GM23338 (cell line): ENCODE data around the gene PLAAT3. TPM values are rescaled to one million over a fixed set of nuclear protein-coding genes. Genes with fewer than 3 reads are reported as not detected.

Experiments
- ATAC-seq: fragments of 200-7000 bp; cut with Tn5 transposase; 3 replicates; pipeline ENCODE4 v1.9.1; 2020
- DNase-seq: peaks from one replicate; pipeline ENCODE4 v3.0.0-alpha.2; 2015; ENCODE audit warnings: low spot score
- H2AFZ ChIP-seq: fragments of 200-600 bp; sonication (generic); 2 replicates; pipeline ENCODE4 v1.8.0; 2016; ENCODE audit warnings: antibody characterized with exemption, mild to moderate bottlenecking, moderate library complexity
- H3F3A ChIP-seq: fragments of 200-600 bp; sonication (generic); replicated peaks from 2 replicates; pipeline ENCODE4 v1.8.0; 2017; ENCODE audit warnings: antibody characterized with exemption, mixed run types, low read depth
- H3K27ac ChIP-seq: fragments of 200-600 bp; sonication (generic); 2 replicates; pipeline ENCODE4 v1.6.1; 2016; ENCODE audit warnings: low read depth
- H3K27me3 ChIP-seq: fragments of 200-600 bp; sonication (generic); 2 replicates; pipeline ENCODE4 v1.8.0; 2016; ENCODE audit warnings: mild to moderate bottlenecking, mixed run types, moderate library complexity; ENCODE audit not compliant: insufficient read depth
- H3K36me3 ChIP-seq: fragments of 200-600 bp; sonication (generic); 2 replicates; pipeline ENCODE4 v1.8.0; 2016; ENCODE audit warnings: mild to moderate bottlenecking; ENCODE audit not compliant: insufficient read depth
- H3K4me1 ChIP-seq: fragments of 200-600 bp; sonication (generic); 2 replicates; pipeline ENCODE4 v1.8.0; 2016; ENCODE audit warnings: mild to moderate bottlenecking, moderate library complexity; ENCODE audit not compliant: insufficient read depth
- H3K4me2 ChIP-seq: fragments of 200-600 bp; sonication (generic); 2 replicates; pipeline ENCODE4 v1.7.1; 2017; ENCODE audit warnings: mixed run types
- H3K4me3 ChIP-seq: fragments of 200-600 bp; sonication (generic); 2 replicates; pipeline ENCODE4 v1.6.1; 2016; ENCODE audit warnings: mixed run types
- H3K79me2 ChIP-seq: fragments of 200-600 bp; sonication (generic); replicated peaks from 2 replicates; pipeline ENCODE4 v1.8.0; 2017; ENCODE audit warnings: mild to moderate bottlenecking; ENCODE audit not compliant: insufficient read depth
- H3K9me2 ChIP-seq: fragments of 200-600 bp; sonication (generic); 2 replicates; pipeline ENCODE4 v1.8.0; 2017; ENCODE audit not compliant: insufficient read depth
- H4K20me1 ChIP-seq: fragments of 200-600 bp; sonication (generic); replicated peaks from 2 replicates; pipeline ENCODE4 v1.8.0; 2017; ENCODE audit warnings: mild to moderate bottlenecking; ENCODE audit not compliant: insufficient read depth
- H3K27ac Mint-ChIP-seq: 2 replicates; pipeline ENCODE4 v1.8.0; 2020; ENCODE audit warnings: inconsistent platforms, mild to moderate bottlenecking, moderate library complexity, mixed read lengths
- H3K27me3 Mint-ChIP-seq: 3 replicates; pipeline ENCODE4 v1.8.0; 2022; ENCODE audit warnings: low read depth, mild to moderate bottlenecking, moderate library complexity, mixed read lengths, inconsistent platforms; ENCODE audit not compliant: insufficient read depth, poor library complexity
- H3K36me3 Mint-ChIP-seq: 3 replicates; pipeline ENCODE4 v1.8.0; 2021; ENCODE audit warnings: low read depth, mild to moderate bottlenecking, inconsistent platforms, moderate library complexity, mixed read lengths
- H3K4me1 Mint-ChIP-seq: 3 replicates; pipeline ENCODE4 v1.8.0; 2020; ENCODE audit warnings: mild to moderate bottlenecking, inconsistent platforms, mixed read lengths
- H3K4me3 Mint-ChIP-seq: 3 replicates; pipeline ENCODE4 v1.8.0; 2021; ENCODE audit warnings: moderate library complexity, mild to moderate bottlenecking, inconsistent platforms, mixed read lengths
- H3K9me3 Mint-ChIP-seq: 3 replicates; pipeline ENCODE4 v1.8.0; 2020; ENCODE audit warnings: moderate library complexity, mild to moderate bottlenecking, inconsistent platforms, mixed read lengths
- EZH2 ChIP-seq: fragments of 200-600 bp; sonication (generic); IDR thresholded peaks from one replicate; pipeline ENCODE4 v1.8.0; 2017; ENCODE audit warnings: antibody characterized with exemption, mild to moderate bottlenecking, low read depth; ENCODE audit not compliant: unreplicated experiment
- EZH2phosphoT487 ChIP-seq: fragments of 200-600 bp; sonication (generic); IDR thresholded peaks from one replicate; pipeline ENCODE4 v1.8.1; 2018; ENCODE audit warnings: antibody characterized with exemption; ENCODE audit not compliant: unreplicated experiment
- JUNB ChIP-seq: IDR thresholded peaks from one replicate; pipeline ENCODE4 v1.6.1; 2016; ENCODE audit warnings: antibody characterized with exemption; ENCODE audit not compliant: unreplicated experiment
- REST ChIP-seq: IDR thresholded peaks from one replicate; pipeline ENCODE4 v1.6.1; 2018; ENCODE audit warnings: antibody characterized with exemption; ENCODE audit not compliant: unreplicated experiment
- ZNF331 ChIP-seq: fragments of 250-450 bp; sonication (Bioruptor Pico); IDR thresholded peaks from 2 replicates; pipeline ENCODE4 v1.5.0; 2020; ENCODE audit warnings: low read depth, mild to moderate bottlenecking, moderate library complexity
- polyA plus RNA-seq: library from polyadenylated mRNA; unstranded; fragments of >200 nt; fragmentation: Nextera tagmentation; extraction: Ambion mirVana; gene quantifications from 2 replicates; pipeline ENCODE4 v1.2.1, GENCODE V29; 2016
- total RNA-seq: library from RNA; depleted of rRNA; stranded (reverse); fragments of >200 nt; shearing (Covaris generic); gene quantifications from 2 replicates; pipeline ENCODE4 v1.2.3, GENCODE V29; 2014
- TF ChIP-seq, protein P1 (sequence below): fragments of 250-450 bp; sonication (Bioruptor Pico); IDR thresholded peaks from 2 replicates; pipeline ENCODE4 v1.5.0; 2020; ENCODE audit warnings: mild to moderate bottlenecking, moderate library complexity

The PLAAT3 gene
- total and polyA plus RNA-seq, 2 experiments from 2014 or later = 61.1 to 262 TPM

DNA sequence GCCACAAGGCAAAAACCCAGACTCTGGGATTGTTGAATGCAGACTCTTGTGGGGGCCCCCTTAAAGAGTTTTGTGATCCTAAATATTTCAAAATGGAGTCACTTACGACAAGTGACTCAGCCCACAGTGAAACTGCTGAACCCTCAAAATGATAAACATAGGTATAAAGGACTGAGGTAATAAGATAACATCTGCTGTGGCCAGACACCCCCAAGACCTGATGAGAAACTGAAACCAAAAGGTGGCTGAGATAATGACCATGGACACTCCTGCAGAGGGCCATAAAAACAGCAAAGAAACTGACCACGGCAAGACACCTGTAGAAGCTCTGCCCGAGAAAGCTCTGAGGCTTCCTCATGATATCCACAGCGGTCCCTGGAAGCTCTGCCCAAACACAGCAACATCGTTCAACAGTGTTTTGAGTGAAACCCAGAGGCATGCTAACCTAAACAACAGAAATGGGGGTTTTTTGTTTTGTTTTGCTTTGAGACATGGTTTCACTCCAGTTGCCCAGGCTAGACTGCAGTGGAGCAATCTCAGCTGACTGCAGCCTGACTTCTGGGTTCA lies 79.3 kb downstream of the PLAAT3 start:
- H4K20me1 ChIP-seq = no peaks in the 10 kb centered on the region
- no peak for DNase-seq
- no peak overlapping the region for H2AFZ ChIP-seq
- no peak overlapping the region for H3K27ac Mint-ChIP-seq
- H3K9me2 ChIP-seq = peaks cover 9% of the 10 kb centered on the region; the same call in 1 of the 2 replicates
- no peaks in the 10 kb centered on the region for H3K36me3 ChIP-seq
- no peaks in the 10 kb centered on the region for H3K79me2 ChIP-seq
- TF ChIP-seq REST (no peak), JUNB (no peak)
- H3K9me3 Mint-ChIP-seq = peaks cover 10% of the 10 kb centered on the region; the same call in 2 of the 3 replicates
- no peak overlapping the region for H3K4me3 Mint-ChIP-seq
- H3F3A ChIP-seq = 0 out of 2 replicates have a peak, but pooled peaks cover 10% of the 10 kb centered on the region
- no peak overlapping the region for H3K4me3 ChIP-seq
- H3K4me1 Mint-ChIP-seq = peaks cover 36% of the 10 kb centered on the region
- H3K27me3 Mint-ChIP-seq = peaks cover 11% of the 10 kb centered on the region
- H3K36me3 Mint-ChIP-seq = peaks cover 6% of the 10 kb centered on the region
- H3K27me3 ChIP-seq = no peaks in the 10 kb centered on the region
- no peak overlapping the region for H3K27ac ChIP-seq
- no peak overlapping the region for H3K4me2 ChIP-seq
- H3K4me1 ChIP-seq = peaks cover 21% of the 10 kb centered on the region
- ATAC-seq = no peak

- DNase-seq = no peak
- Mint-ChIP-seq H3K27ac (no peak overlapping the region), H3K36me3 (peaks cover 6% of the 10 kb centered on the region), H3K4me3 (no peak overlapping the region), H3K27me3 (peaks cover 11% of the 10 kb centered on the region), H3K9me3 (peaks cover 10% of the 10 kb centered on the region; the same call in 2 of the 3 replicates), H3K4me1 (peaks cover 46% of the 10 kb centered on the region)
- Histone ChIP-seq H4K20me1 (no peaks in the 10 kb centered on the region), H3K4me2 (no peak overlapping the region), H2AFZ (no peak overlapping the region), H3K27me3 (no peaks in the 10 kb centered on the region), H3K4me3 (no peak overlapping the region), H3K36me3 (no peaks in the 10 kb centered on the region), H3K79me2 (no peaks in the 10 kb centered on the region), H3K27ac (no peak overlapping the region), H3F3A (peaks cover 11% of the 10 kb centered on the region), H3K9me2 (peaks cover 9% of the 10 kb centered on the region; the same call in 1 of the 2 replicates), H3K4me1 (peaks cover 29% of the 10 kb centered on the region)
- no peak for ATAC-seq
- TF ChIP-seq EZH2 (no peak), ZNF331 (CRISPR knock-in tag) (no peak), REST (no peak), EZH2phosphoT487 (no peak)
- TF ChIP-seq, protein P1, sequence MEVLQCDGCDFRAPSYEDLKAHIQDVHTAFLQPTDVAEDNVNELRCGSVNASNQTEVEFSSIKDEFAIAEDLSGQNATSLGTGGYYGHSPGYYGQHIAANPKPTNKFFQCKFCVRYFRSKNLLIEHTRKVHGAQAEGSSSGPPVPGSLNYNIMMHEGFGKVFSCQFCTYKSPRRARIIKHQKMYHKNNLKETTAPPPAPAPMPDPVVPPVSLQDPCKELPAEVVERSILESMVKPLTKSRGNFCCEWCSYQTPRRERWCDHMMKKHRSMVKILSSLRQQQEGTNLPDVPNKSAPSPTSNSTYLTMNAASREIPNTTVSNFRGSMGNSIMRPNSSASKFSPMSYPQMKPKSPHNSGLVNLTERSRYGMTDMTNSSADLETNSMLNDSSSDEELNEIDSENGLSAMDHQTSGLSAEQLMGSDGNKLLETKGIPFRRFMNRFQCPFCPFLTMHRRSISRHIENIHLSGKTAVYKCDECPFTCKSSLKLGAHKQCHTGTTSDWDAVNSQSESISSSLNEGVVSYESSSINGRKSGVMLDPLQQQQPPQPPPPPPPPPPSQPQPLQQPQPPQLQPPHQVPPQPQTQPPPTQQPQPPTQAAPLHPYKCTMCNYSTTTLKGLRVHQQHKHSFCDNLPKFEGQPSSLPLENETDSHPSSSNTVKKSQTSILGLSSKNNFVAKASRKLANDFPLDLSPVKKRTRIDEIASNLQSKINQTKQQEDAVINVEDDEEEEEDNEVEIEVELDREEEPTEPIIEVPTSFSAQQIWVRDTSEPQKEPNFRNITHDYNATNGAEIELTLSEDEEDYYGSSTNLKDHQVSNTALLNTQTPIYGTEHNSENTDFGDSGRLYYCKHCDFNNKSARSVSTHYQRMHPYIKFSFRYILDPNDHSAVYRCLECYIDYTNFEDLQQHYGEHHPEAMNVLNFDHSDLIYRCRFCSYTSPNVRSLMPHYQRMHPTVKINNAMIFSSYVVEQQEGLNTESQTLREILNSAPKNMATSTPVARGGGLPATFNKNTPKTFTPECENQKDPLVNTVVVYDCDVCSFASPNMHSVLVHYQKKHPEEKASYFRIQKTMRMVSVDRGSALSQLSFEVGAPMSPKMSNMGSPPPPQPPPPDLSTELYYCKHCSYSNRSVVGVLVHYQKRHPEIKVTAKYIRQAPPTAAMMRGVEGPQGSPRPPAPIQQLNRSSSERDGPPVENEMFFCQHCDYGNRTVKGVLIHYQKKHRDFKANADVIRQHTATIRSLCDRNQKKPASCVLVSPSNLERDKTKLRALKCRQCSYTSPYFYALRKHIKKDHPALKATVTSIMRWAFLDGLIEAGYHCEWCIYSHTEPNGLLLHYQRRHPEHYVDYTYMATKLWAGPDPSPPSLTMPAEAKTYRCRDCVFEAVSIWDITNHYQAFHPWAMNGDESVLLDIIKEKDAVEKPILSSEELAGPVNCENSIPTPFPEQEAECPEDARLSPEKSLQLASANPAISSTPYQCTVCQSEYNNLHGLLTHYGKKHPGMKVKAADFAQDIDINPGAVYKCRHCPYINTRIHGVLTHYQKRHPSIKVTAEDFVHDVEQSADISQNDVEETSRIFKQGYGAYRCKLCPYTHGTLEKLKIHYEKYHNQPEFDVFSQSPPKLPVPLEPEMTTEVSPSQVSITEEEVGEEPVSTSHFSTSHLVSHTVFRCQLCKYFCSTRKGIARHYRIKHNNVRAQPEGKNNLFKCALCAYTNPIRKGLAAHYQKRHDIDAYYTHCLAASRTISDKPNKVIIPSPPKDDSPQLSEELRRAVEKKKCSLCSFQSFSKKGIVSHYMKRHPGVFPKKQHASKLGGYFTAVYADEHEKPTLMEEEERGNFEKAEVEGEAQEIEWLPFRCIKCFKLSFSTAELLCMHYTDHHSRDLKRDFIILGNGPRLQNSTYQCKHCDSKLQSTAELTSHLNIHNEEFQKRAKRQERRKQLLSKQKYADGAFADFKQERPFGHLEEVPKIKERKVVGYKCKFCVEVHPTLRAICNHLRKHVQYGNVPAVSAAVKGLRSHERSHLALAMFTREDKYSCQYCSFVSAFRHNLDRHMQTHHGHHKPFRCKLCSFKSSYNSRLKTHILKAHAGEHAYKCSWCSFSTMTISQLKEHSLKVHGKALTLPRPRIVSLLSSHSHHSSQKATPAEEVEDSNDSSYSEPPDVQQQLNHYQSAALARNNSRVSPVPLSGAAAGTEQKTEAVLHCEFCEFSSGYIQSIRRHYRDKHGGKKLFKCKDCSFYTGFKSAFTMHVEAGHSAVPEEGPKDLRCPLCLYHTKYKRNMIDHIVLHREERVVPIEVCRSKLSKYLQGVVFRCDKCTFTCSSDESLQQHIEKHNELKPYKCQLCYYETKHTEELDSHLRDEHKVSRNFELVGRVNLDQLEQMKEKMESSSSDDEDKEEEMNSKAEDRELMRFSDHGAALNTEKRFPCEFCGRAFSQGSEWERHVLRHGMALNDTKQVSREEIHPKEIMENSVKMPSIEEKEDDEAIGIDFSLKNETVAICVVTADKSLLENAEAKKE = no peak
Observed at GRCh38 chr11:63534076-63534475, 80.2 kb downstream of the PLAAT3 start.
